GM21423 (cell line): ENCODE results near the gene NFIA.

Experiments
- ATAC-seq: cut with Tn5 transposase; IDR thresholded peaks from one replicate; pipeline ENCODE4 v1.9.1; 2021; ENCODE audit warnings: mild to moderate bottlenecking, moderate library complexity; ENCODE audit not compliant: unreplicated experiment

The NFIA gene

GRCh38 chr1:61083013-61083806 is 849 bp downstream of the NFIA start:
- no peak for ATAC-seq

GRCh38 chr1:61083807-61084440 is 1.6 kb downstream of the NFIA start:
- no peak for ATAC-seq

GRCh38 chr1:61084491-61085031 is 2.2 kb downstream of the NFIA start:
- no peak for ATAC-seq

GRCh38 chr1:61085206-61085982 is 3.0 kb downstream of the NFIA start:
- no peak for ATAC-seq

- no peak for ATAC-seq
These were observed 3.8 kb downstream of the NFIA start for GRCh38 chr1:61085983-61086644.

- no peak for ATAC-seq
These were observed 5.2 kb downstream of the NFIA start for GRCh38 chr1:61087571-61087970.

GRCh38 chr1:61088163-61088974 is 6.0 kb downstream of the NFIA start:
- no peak for ATAC-seq

- ATAC-seq: no peak
These were observed 7.0 kb downstream of the NFIA start for GRCh38 chr1:61089338-61089737.

- ATAC-seq: no peak
These were observed 7.4 kb downstream of the NFIA start for GRCh38 chr1:61089741-61090140.

GRCh38 chr1:61090546-61091202 is 8.3 kb downstream of the NFIA start:
- no peak for ATAC-seq

- ATAC-seq: no peak
These were observed 9.1 kb downstream of the NFIA start for GRCh38 chr1:61091455-61091854.

GRCh38 chr1:61092642-61093041 is 10.3 kb downstream of the NFIA start:
- no peak for ATAC-seq

GRCh38 chr1:61093525-61094137 is 11.3 kb downstream of the NFIA start:
- no peak for ATAC-seq

GRCh38 chr1:61094677-61095469 is 12.5 kb downstream of the NFIA start:
- ATAC-seq: no peak

- no peak for ATAC-seq
These were observed 13.1 kb downstream of the NFIA start for GRCh38 chr1:61095470-61095812.

GRCh38 chr1:61097317-61097716 is 15.0 kb downstream of the NFIA start:
- no peak for ATAC-seq

GRCh38 chr1:61097722-61098121 is 15.4 kb downstream of the NFIA start:
- ATAC-seq: no peak

- no peak for ATAC-seq
These were observed 16.0 kb downstream of the NFIA start for GRCh38 chr1:61098333-61098732.
